Activated CD8-positive, alpha-beta memory T cell treated with anti-CD3 and anti-CD28 coated beads for 48 hours (primary cell): ENCODE results near the gene SUSD4.

Experiments used
- DNase-seq, 3 experiments: peaks; one replicate each; pipeline ENCODE4 v3.0.0-alpha.2; 2020; ENCODE audit warnings: low read depth in 2 of 3, low spot score in 2 of 3

The SUSD4 gene

GRCh38 chr1:223216074-223216473 is 147.9 kb downstream of the SUSD4 start:
- DNase-seq = no peak

- no peak for DNase-seq
Observed at GRCh38 chr1:223215026-223215425, 148.9 kb downstream of the SUSD4 start.

- no peak for DNase-seq
Observed at GRCh38 chr1:223214261-223214807, 149.6 kb downstream of the SUSD4 start.

GRCh38 chr1:223212441-223212840 is 151.5 kb downstream of the SUSD4 start:
- DNase-seq = no peak

GRCh38 chr1:223211323-223211985 is 152.5 kb downstream of the SUSD4 start:
- DNase-seq = no peak

GRCh38 chr1:223210788-223211120 is 153.2 kb downstream of the SUSD4 start:
- no peak for DNase-seq

GRCh38 chr1:223209992-223210787 is 153.8 kb downstream of the SUSD4 start:
- no peak for DNase-seq

- no peak for DNase-seq
Observed at GRCh38 chr1:223209293-223209898, 154.6 kb downstream of the SUSD4 start.

- DNase-seq = no peak
Observed at GRCh38 chr1:223208164-223209076, 155.6 kb downstream of the SUSD4 start.

- DNase-seq = no peak
Observed at GRCh38 chr1:223207293-223208066, 156.5 kb downstream of the SUSD4 start.

- DNase-seq = no peak
Observed at GRCh38 chr1:223204424-223204823, 159.6 kb downstream of the SUSD4 start.

- DNase-seq = no peak
Observed at GRCh38 chr1:223203694-223204093, 160.3 kb downstream of the SUSD4 start.

- DNase-seq = no peak
Observed at GRCh38 chr1:223203034-223203408, 161.0 kb downstream of the SUSD4 start.

GRCh38 chr1:223202376-223203033 is 161.5 kb downstream of the SUSD4 start:
- DNase-seq = no peak

GRCh38 chr1:223201967-223202366 is 162.0 kb downstream of the SUSD4 start:
- DNase-seq = no peak

- DNase-seq = no peak
Observed at GRCh38 chr1:223200903-223201302, 163.1 kb downstream of the SUSD4 start.

GRCh38 chr1:223199094-223199647 is 164.8 kb downstream of the SUSD4 start:
- no peak for DNase-seq

- no peak for DNase-seq
Observed at GRCh38 chr1:223198628-223198965, 165.4 kb downstream of the SUSD4 start.

- no peak for DNase-seq
Observed at GRCh38 chr1:223197923-223198627, 165.9 kb downstream of the SUSD4 start.
